Gastrocnemius medialis (tissue), 4 donors: ENCODE results near the gene ASRGL1. TPM values are rescaled to one million over a fixed set of nuclear protein-coding genes. Genes with fewer than 3 reads are reported as not detected.
"Not testable (repeated sequence)": the region's sequence is repeated elsewhere in the genome, so short reads cannot be mapped to it uniquely, and the experiment has no call there.

Source experiments
- ATAC-seq, 2 donors: fragments of 150-250 bp; one replicate each; pipeline ENCODE4 v1.9.1; 2016
- DNase-seq, 2 donors: peaks; one replicate each; pipeline ENCODE4 v3.0.0-alpha.2; 2019
- H3K27ac ChIP-seq, 4 donors: fragments of 200-600 bp; sonication (generic); 1 replicate in 1 of 4; 2 replicates in 3 of 4; pipeline ENCODE4 v1.5.1; 2016 to 2018; ENCODE audit warnings: mild to moderate bottlenecking in 2 of 4, moderate library complexity in 1 of 4
- H3K27me3 ChIP-seq, 3 donors: fragments of 200-600 bp; sonication (generic) in 2 of 3; 1 replicate in 1 of 3; 2 replicates in 2 of 3; pipeline versions ENCODE4 v1.5.1 to v1.6.0; 2016 to 2019; ENCODE audit warnings: mild to moderate bottlenecking in 1 of 3, moderate library complexity in 1 of 3
- H3K36me3 ChIP-seq, 2 donors: fragments of 200-600 bp; sonication (generic) in 1 of 2; one replicate each; pipeline ENCODE4 v1.5.1; 2017 to 2018
- H3K4me1 ChIP-seq, 2 donors: fragments of 200-600 bp; sonication (generic) in 1 of 2; one replicate each; pipeline ENCODE4 v1.5.1; 2016 to 2017; ENCODE audit warnings: mild to moderate bottlenecking in 2 of 2
- H3K4me3 ChIP-seq, 4 donors: fragments of 200-600 bp; sonication (generic) in 3 of 4; 1 replicate in 1 of 4; 2 replicates in 3 of 4; pipeline ENCODE4 v1.5.1; 2016 to 2019; ENCODE audit warnings: mild to moderate bottlenecking in 2 of 4
- H3K9me3 ChIP-seq, 3 donors: fragments of 200-600 bp; sonication (generic) in 2 of 3; 1 replicate in 1 of 3; 2 replicates in 2 of 3; pipeline ENCODE4 v1.5.1; 2016 to 2019
- POLR2A ChIP-seq, 2 donors: fragments of 450-650 bp; IDR thresholded peaks; one replicate each; pipeline ENCODE4 v1.6.1; 2017; ENCODE audit warnings: antibody characterized with exemption in 2 of 2, mild to moderate bottlenecking in 2 of 2, moderate library complexity in 2 of 2
- in situ Hi-C, 4 donors: fragments of 200-750 bp; cut with MboI; loops; one replicate each; pipeline versions ENCODE4 v1.15.0 to v1.8.0; 2017; ENCODE audit warnings: low sequenced_read_pairs in 4 of 4
- intact Hi-C: fragments of 100-400 bp; cut with DNase I; formaldehyde crosslinking; loops from one replicate; pipeline ENCODE4 v1.15.1; 2023; ENCODE audit warnings: low total_unique reads
- total RNA-seq, 4 donors: library from RNA; depleted of rRNA; stranded (reverse); fragments of >200 nt; gene quantifications; one replicate each; pipeline versions ENCODE4 v1.1.0 to v1.2.3, GENCODE V29; 2016
- TF ChIP-seq, protein P1 (sequence below), 5 experiments: fragments of 450-650 bp in 3 of 5; fragments of 200-600 bp in 2 of 5; sonication (generic) in 2 of 5; IDR thresholded peaks in 4 of 5; conservative IDR thresholded peaks in 1 of 5; 1 replicate in 4 of 5; 2 replicates in 1 of 5; pipeline ENCODE4 v1.5.1; 2016 to 2019; ENCODE audit warnings: antibody characterized with exemption in 5 of 5, mild to moderate bottlenecking in 3 of 5, moderate library complexity in 3 of 5

The ASRGL1 gene
- total RNA-seq, 4 donors from 2014 or later = 6.4 to 24.6 (median 8.7) TPM

DNA sequence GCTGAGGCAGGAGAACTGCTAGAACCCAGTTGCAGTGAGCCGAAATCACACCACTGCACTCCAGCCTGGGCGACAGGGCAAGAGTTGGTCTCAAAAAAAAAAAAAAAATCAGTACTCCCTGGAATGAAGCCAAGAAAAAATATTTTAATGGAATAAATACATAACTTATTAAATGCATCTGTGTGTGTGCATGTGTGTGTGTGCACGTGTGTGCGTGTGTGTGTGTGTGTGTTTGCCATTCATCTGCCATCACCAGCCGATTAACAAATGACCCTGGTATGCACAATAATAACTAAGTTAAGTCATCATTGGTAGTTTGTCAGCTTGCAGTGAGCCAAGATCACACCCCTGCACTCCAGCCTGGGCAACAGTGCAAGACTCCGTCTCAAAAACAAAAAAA is 46.6 kb downstream of the ASRGL1 start:
- Histone ChIP-seq H3K36me3 (no peaks in the 10 kb centered on the region), H3K4me3 (no peak overlapping the region), H3K27me3 (no peaks in the 10 kb centered on the region), H3K4me1 (peaks cover 5 to 7% of the 10 kb centered on the region in 2 donors), H3K27ac (no peak overlapping the region), H3K9me3 (no peaks in the 10 kb centered on the region)
- ATAC-seq (no peak), DNase-seq (no peak)
- TF ChIP-seq POLR2A (IDR thresholded peaks at IDR 0.05) = no peak
- TF ChIP-seq, protein P1, sequence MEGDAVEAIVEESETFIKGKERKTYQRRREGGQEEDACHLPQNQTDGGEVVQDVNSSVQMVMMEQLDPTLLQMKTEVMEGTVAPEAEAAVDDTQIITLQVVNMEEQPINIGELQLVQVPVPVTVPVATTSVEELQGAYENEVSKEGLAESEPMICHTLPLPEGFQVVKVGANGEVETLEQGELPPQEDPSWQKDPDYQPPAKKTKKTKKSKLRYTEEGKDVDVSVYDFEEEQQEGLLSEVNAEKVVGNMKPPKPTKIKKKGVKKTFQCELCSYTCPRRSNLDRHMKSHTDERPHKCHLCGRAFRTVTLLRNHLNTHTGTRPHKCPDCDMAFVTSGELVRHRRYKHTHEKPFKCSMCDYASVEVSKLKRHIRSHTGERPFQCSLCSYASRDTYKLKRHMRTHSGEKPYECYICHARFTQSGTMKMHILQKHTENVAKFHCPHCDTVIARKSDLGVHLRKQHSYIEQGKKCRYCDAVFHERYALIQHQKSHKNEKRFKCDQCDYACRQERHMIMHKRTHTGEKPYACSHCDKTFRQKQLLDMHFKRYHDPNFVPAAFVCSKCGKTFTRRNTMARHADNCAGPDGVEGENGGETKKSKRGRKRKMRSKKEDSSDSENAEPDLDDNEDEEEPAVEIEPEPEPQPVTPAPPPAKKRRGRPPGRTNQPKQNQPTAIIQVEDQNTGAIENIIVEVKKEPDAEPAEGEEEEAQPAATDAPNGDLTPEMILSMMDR (IDR thresholded peaks at IDR 0.05 in 4 of 5, conservative IDR thresholded peaks at IDR 0.05 in 1 of 5) = no peak
- intact Hi-C loops (no loop called here), in situ Hi-C loops (loop anchor here (10.0 to 25.0 kb wide), 3 partner anchors 303 to 478 kb away; partner anchors contain the start of genes LRRN4CL (in 2 of the 4) and UBXN1 (in 2 of the 4))

DNA sequence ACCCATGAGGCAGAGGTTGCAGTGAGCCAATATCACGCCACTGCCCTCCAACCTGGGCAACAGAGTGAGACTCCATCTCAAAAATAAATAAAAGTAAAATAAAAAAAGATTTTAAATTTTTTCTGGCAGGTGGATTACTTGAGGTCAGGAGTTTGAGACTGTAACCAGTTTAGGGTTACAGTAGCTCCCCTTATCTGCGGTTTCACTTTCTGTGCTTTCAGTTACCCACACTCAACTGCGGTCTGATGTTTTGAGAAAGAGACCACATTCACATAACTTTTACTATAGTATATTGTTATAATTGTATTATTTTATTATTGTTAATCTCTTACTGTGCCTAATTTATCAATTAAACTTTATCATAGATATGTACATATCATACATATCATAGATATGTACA is 48.8 kb downstream of the ASRGL1 start:
- ATAC-seq, H3K9me3 ChIP-seq, H3K27ac ChIP-seq, intact Hi-C loops, H3K36me3 ChIP-seq, H3K4me1 ChIP-seq, H3K27me3 ChIP-seq, DNase-seq, H3K4me3 ChIP-seq: not testable (repeated sequence)
- in situ Hi-C loops = loop anchor here (10.0 to 25.0 kb wide), 3 partner anchors 301 to 476 kb away; partner anchors contain the start of genes LRRN4CL (in 2 of the 4) and UBXN1 (in 2 of the 4)

DNA sequence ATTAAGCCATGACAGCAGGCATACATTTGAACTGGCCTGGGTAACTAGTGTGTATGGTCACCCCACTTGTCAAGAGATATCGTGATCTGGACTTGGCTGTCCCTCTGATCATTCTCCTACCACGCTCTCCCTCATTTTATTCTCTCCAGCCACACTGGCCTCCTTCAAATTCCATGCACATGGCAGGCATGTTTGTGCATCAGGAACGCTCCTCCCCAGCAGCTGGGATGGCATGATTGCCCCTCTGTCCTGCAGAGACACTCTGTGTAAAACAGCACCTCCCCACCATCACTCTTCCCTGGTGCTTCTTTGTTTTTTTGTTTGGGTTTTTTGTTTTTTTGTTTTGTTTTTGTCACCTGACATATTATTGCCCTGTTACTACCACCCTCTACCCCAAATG is 50.1 kb downstream of the ASRGL1 start:
- in situ Hi-C loops (loop anchor here (10.0 to 25.0 kb wide), 3 partner anchors 300 to 475 kb away; partner anchors contain the start of genes LRRN4CL (in 2 of the 4) and UBXN1 (in 2 of the 4)), intact Hi-C loops (no loop called here)
- no peak for DNase-seq
- no peak overlapping the region for H3K4me3 ChIP-seq
- no peak for TF ChIP-seq POLR2A (IDR thresholded peaks at IDR 0.05)
- TF ChIP-seq, protein P1 (IDR thresholded peaks at IDR 0.05 in 4 of 5, conservative IDR thresholded peaks at IDR 0.05 in 1 of 5) = no peak
- H3K4me1 ChIP-seq = no peaks in the 10 kb centered on the region
- H3K9me3 ChIP-seq = no peaks in the 10 kb centered on the region
- H3K27me3 ChIP-seq = no peaks in the 10 kb centered on the region
- ATAC-seq = no peak
- no peaks in the 10 kb centered on the region for H3K36me3 ChIP-seq
- no peak overlapping the region for H3K27ac ChIP-seq

DNA sequence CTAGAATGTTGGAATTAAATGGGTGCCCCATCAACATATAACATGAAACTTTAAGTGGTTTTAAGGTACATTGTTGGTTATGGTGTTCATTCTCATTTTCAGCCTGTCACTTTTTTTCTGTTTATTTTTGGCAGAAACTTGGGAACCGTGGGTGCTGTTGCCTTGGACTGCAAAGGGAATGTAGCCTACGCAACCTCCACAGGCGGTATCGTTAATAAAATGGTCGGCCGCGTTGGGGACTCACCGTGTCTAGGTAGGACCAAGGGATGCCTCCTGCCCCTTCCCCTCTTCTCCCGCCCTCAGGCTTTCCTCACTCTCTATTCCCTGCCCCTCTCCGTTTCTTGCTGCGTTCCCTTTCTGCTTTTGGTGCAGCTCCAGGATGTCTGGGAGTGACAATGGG is 51.8 kb downstream of the ASRGL1 start:
- Histone ChIP-seq H3K36me3 (no peaks in the 10 kb centered on the region), H3K4me3 (no peak overlapping the region), H3K27ac (no peak overlapping the region), H3K27me3 (no peaks in the 10 kb centered on the region), H3K4me1 (no peaks in the 10 kb centered on the region), H3K9me3 (no peaks in the 10 kb centered on the region)
- TF ChIP-seq POLR2A (IDR thresholded peaks at IDR 0.05) = no peak
- TF ChIP-seq, protein P1 (IDR thresholded peaks at IDR 0.05 in 4 of 5, conservative IDR thresholded peaks at IDR 0.05 in 1 of 5) = no peak
- DNase-seq (no peak), ATAC-seq (no peak)
- in situ Hi-C loops (loop anchor here (10.0 to 25.0 kb wide), 3 partner anchors 298 to 473 kb away; partner anchors contain the start of genes LRRN4CL (in 2 of the 4) and UBXN1 (in 2 of the 4)), intact Hi-C loops (no loop called here)

DNA sequence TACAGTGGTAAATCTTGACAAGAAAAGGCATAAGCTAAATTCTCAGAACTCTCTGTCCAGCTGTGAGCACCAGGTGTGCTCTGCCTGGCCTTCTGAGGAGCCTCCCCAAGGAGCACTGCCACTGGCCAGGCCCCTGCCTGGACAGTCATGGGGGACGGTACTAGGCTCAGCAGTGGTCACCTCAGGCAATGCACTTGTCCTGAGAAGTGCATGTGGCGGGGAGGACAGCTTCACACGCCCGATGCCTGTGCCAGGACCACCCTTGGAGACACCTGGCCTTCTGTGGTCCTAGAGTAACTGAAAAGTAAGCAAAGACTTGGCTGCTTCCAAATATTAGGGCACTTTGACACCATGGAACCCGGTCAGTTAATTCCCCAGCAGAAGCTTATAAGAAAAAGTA is 53.0 kb downstream of the ASRGL1 start:
- peaks cover 0 to under 1% of the 10 kb centered on the region in 2 donors for H3K4me1 ChIP-seq
- H3K36me3 ChIP-seq = no peaks in the 10 kb centered on the region
- no peak overlapping the region for H3K27ac ChIP-seq
- DNase-seq (no peak), ATAC-seq (no peak)
- in situ Hi-C loops (loop anchor here (10.0 to 25.0 kb wide), 3 partner anchors 165 to 472 kb away; partner anchors contain the start of genes LRRN4CL (in 2 of the 4) and UBXN1 (in 2 of the 4)), intact Hi-C loops (no loop called here)
- no peak overlapping the region for H3K4me3 ChIP-seq
- TF ChIP-seq, protein P1 (IDR thresholded peaks at IDR 0.05 in 4 of 5, conservative IDR thresholded peaks at IDR 0.05 in 1 of 5) = no peak
- TF ChIP-seq POLR2A (IDR thresholded peaks at IDR 0.05) = no peak
- no peaks in the 10 kb centered on the region for H3K27me3 ChIP-seq
- H3K9me3 ChIP-seq = no peaks in the 10 kb centered on the region
